ENCODE measurements around the gene GID8. TPM values are rescaled to one million over a fixed set of nuclear protein-coding genes. Genes with fewer than 3 reads are reported as not detected.

Gene GID8
- total and polyA plus RNA-seq, 2 experiments from 2014 or later, result 41.8 to 106 TPM

GRCh38 chr20:62943396-62943795 is 5.4 kb downstream of the GID8 start:
- no peak overlapping the region for H3K27ac Mint-ChIP-seq
- H3K4me3 Mint-ChIP-seq, result no peak overlapping the region
- no peak for DNase-seq (ENCODE audit: low spot score)
- no peaks in the 10 kb centered on the region for H3K27me3 Mint-ChIP-seq (ENCODE audit: insufficient read depth, low read depth, poor library complexity)
- ATAC-seq, result no peak
- Histone ChIP-seq H2AFZ (no peak overlapping the region), H3K4me2 (no peak overlapping the region), H4K20me1 (replicated peaks; ENCODE audit: insufficient read depth) (peaks cover 72% of the 10 kb centered on the region), H3K9me2 (ENCODE audit: insufficient read depth) (no peaks in the 10 kb centered on the region), H3K27ac (ENCODE audit: low read depth) (no peak overlapping the region), H3F3A (replicated peaks; ENCODE audit: low read depth) (peaks cover 31% of the 10 kb centered on the region), H3K79me2 (replicated peaks; ENCODE audit: insufficient read depth) (peaks cover 100% of the 10 kb centered on the region), H3K36me3 (ENCODE audit: insufficient read depth) (peaks cover 52% of the 10 kb centered on the region), H3K27me3 (ENCODE audit: insufficient read depth) (no peaks in the 10 kb centered on the region), H3K4me1 (ENCODE audit: insufficient read depth) (peaks cover 19% of the 10 kb centered on the region), H3K4me3 (no peak overlapping the region)
- no peak for TF ChIP-seq CTCF (conservative IDR thresholded peaks at IDR 0.05; ENCODE audit: low read depth in 2 of 2)
- no peak for TF ChIP-seq ETS1 (IDR thresholded peaks at IDR 0.05)
- no peak for TF ChIP-seq EZH2phosphoT487 (IDR thresholded peaks at IDR 0.05; ENCODE audit: unreplicated experiment)
- no peak for TF ChIP-seq ZNF114 (CRISPR knock-in tag; IDR thresholded peaks at IDR 0.05)
- TF ChIP-seq POLR2AphosphoS5 (IDR thresholded peaks at IDR 0.05; ENCODE audit: low read depth), result no peak
- TF ChIP-seq JUNB (IDR thresholded peaks at IDR 0.05; ENCODE audit: unreplicated experiment), result no peak
- no peak for TF ChIP-seq ZNF462 (CRISPR knock-in tag; IDR thresholded peaks at IDR 0.05)
- TF ChIP-seq ZNF331 (CRISPR knock-in tag; IDR thresholded peaks at IDR 0.05; ENCODE audit: low read depth), result no peak
- no peak for TF ChIP-seq STAT1 (IDR thresholded peaks at IDR 0.05; ENCODE audit: unreplicated experiment)
- TF ChIP-seq EZH2 (IDR thresholded peaks at IDR 0.05; ENCODE audit: low read depth, unreplicated experiment), result no peak
- no peak for TF ChIP-seq NANOG (IDR thresholded peaks at IDR 0.05; ENCODE audit: borderline replicate concordance)
- no peak for TF ChIP-seq REST (IDR thresholded peaks at IDR 0.05; ENCODE audit: unreplicated experiment)
- no peak for TF ChIP-seq CREB1 (CRISPR knock-in tag; IDR thresholded peaks at IDR 0.05; ENCODE audit: low read depth)
- H3K4me1 Mint-ChIP-seq, result peaks cover 17% of the 10 kb centered on the region
- peaks cover 78% of the 10 kb centered on the region for H3K36me3 Mint-ChIP-seq (ENCODE audit: low read depth)
- no peaks in the 10 kb centered on the region for H3K9me3 Mint-ChIP-seq

Measured in GM23338 (cell line).